ENCODE data around the gene CDH20. TPM values are rescaled to one million over a fixed set of nuclear protein-coding genes. Genes with fewer than 3 reads are reported as not detected.

The CDH20 gene
- polyA plus RNA-seq, 1 donor (not counting 4 experiments of a cell fraction or from before 2014, with no cell fraction given), result not detected

DNA sequence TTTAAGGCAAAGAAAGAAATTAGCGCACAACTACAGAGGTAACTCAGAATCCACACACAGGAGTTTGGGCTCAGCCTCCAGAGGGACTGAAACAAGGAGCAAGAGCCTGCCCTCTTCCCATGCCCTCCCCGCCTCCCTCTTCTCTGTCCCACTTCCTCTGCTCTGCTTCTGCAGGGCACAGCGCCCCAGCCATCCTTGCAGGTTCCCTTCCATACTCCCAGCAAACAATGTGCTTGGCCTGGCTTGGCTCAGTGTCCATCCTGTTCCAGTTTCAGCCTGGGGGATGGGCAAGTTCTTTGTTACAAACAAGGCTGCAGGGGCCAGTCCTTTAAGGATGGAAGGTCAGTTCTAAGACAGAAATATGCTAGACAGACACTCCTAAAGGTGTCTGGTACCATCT lies 133.5 kb downstream of the CDH20 start:
- dilution Hi-C loops (cut with MboI; ENCODE audit: extremely low pct_ligation_motif_present, low sequenced_read_pairs), result no loop called here
- FAIRE-seq, result no peak

GRCh38 chr18:61470031-61470674 lies 136.9 kb downstream of the CDH20 start:
- Histone ChIP-seq H3K79me2 (ENCODE audit: control insufficient read depth, insufficient read depth, low read length) (no peaks in the 10 kb centered on the region), H3K9me3 (ENCODE audit: control insufficient read depth, low read depth, low read length) (no peaks in the 10 kb centered on the region), H3K9me1 (ENCODE audit: control insufficient read depth, extremely low read depth, insufficient read depth, low read length) (no peaks in the 10 kb centered on the region), H3K27me3 (ENCODE audit: control insufficient read depth, extremely low read depth, insufficient read depth, low read length) (peaks cover 20% of the 10 kb centered on the region), H3K36me3 (ENCODE audit: control insufficient read depth in 2 of 2, extremely low read depth in 1 of 2, insufficient read depth in 2 of 2, low read length in 2 of 2) (no peaks in the 10 kb centered on the region), H3K27ac (ENCODE audit: control insufficient read depth, insufficient read depth, low read length) (no peak overlapping the region), H3K4me2 (ENCODE audit: control insufficient read depth, extremely low read depth, insufficient read depth, low read depth, low read length) (no peak overlapping the region), H4K20me1 (ENCODE audit: control insufficient read depth, extremely low read depth, insufficient read depth, low read length) (no peaks in the 10 kb centered on the region), H3K4me3 (ENCODE audit: control insufficient read depth in 2 of 3, extremely low read depth in 1 of 3, insufficient read depth in 2 of 3, low read depth in 1 of 3, low read length in 3 of 3) (no peak overlapping the region), H3K9ac (ENCODE audit: control insufficient read depth, extremely low read depth, insufficient read depth, low read length) (no peak overlapping the region), H3K4me1 (ENCODE audit: control insufficient read depth, extremely low read depth, insufficient read depth, low read length) (no peaks in the 10 kb centered on the region), H2AFZ (ENCODE audit: control insufficient read depth, low read length) (no peak overlapping the region)
- no peak for FAIRE-seq
- no peak for DNase-seq (ENCODE audit: low read depth, low spot score)
- TF ChIP-seq, protein P1, sequence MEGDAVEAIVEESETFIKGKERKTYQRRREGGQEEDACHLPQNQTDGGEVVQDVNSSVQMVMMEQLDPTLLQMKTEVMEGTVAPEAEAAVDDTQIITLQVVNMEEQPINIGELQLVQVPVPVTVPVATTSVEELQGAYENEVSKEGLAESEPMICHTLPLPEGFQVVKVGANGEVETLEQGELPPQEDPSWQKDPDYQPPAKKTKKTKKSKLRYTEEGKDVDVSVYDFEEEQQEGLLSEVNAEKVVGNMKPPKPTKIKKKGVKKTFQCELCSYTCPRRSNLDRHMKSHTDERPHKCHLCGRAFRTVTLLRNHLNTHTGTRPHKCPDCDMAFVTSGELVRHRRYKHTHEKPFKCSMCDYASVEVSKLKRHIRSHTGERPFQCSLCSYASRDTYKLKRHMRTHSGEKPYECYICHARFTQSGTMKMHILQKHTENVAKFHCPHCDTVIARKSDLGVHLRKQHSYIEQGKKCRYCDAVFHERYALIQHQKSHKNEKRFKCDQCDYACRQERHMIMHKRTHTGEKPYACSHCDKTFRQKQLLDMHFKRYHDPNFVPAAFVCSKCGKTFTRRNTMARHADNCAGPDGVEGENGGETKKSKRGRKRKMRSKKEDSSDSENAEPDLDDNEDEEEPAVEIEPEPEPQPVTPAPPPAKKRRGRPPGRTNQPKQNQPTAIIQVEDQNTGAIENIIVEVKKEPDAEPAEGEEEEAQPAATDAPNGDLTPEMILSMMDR (optimal IDR thresholded peaks at IDR 0.05 in 1 of 3, IDR thresholded peaks at IDR 0.05 in 1 of 3, conservative IDR thresholded peaks at IDR 0.05 in 1 of 3; ENCODE audit: extremely low read depth in 1 of 3, insufficient read depth in 2 of 3, low read length in 3 of 3), result no peak
- TF ChIP-seq EZH2 (IDR thresholded peaks at IDR 0.05; ENCODE audit: low read length), result no peak
- dilution Hi-C loops (cut with MboI; ENCODE audit: extremely low pct_ligation_motif_present, low sequenced_read_pairs), result no loop called here

More for the DNA sequence above, 133.5 kb downstream of the CDH20 start:
- TF ChIP-seq, protein P1 (optimal IDR thresholded peaks at IDR 0.05 in 1 of 3, IDR thresholded peaks at IDR 0.05 in 1 of 3, conservative IDR thresholded peaks at IDR 0.05 in 1 of 3; ENCODE audit: extremely low read depth in 1 of 3, insufficient read depth in 2 of 3, low read length in 3 of 3), result no peak
- TF ChIP-seq EZH2 (IDR thresholded peaks at IDR 0.05; ENCODE audit: low read length), result no peak
- DNase-seq (ENCODE audit: low read depth, low spot score), result no peak
- Histone ChIP-seq H3K9me3 (ENCODE audit: control insufficient read depth, low read depth, low read length) (no peaks in the 10 kb centered on the region), H3K4me2 (ENCODE audit: control insufficient read depth, extremely low read depth, insufficient read depth, low read depth, low read length) (no peak overlapping the region), H3K9me1 (ENCODE audit: control insufficient read depth, extremely low read depth, insufficient read depth, low read length) (no peaks in the 10 kb centered on the region), H3K27me3 (ENCODE audit: control insufficient read depth, extremely low read depth, insufficient read depth, low read length) (peaks cover 4% of the 10 kb centered on the region), H3K4me1 (ENCODE audit: control insufficient read depth, extremely low read depth, insufficient read depth, low read length) (no peaks in the 10 kb centered on the region), H4K20me1 (ENCODE audit: control insufficient read depth, extremely low read depth, insufficient read depth, low read length) (no peaks in the 10 kb centered on the region), H3K4me3 (ENCODE audit: control insufficient read depth in 2 of 3, extremely low read depth in 1 of 3, insufficient read depth in 2 of 3, low read depth in 1 of 3, low read length in 3 of 3) (no peak overlapping the region), H3K36me3 (ENCODE audit: control insufficient read depth in 2 of 2, extremely low read depth in 1 of 2, insufficient read depth in 2 of 2, low read length in 2 of 2) (no peaks in the 10 kb centered on the region), H3K27ac (ENCODE audit: control insufficient read depth, insufficient read depth, low read length) (no peak overlapping the region), H3K9ac (ENCODE audit: control insufficient read depth, extremely low read depth, insufficient read depth, low read length) (no peak overlapping the region), H3K79me2 (ENCODE audit: control insufficient read depth, insufficient read depth, low read length) (no peaks in the 10 kb centered on the region), H2AFZ (ENCODE audit: control insufficient read depth, low read length) (no peak overlapping the region)
